Panc1 (cell line): ENCODE data around the gene SLCO2A1.

ENCODE experiments used
- POLR2AphosphoS5 ChIP-seq: IDR thresholded peaks from 2 replicates; pipeline ENCODE4 v1.6.1; 2012; ENCODE audit warnings: mild to moderate bottlenecking, low read depth, low read length, moderate library complexity
- TCF7L2 ChIP-seq: IDR thresholded peaks from 2 replicates; pipeline ENCODE4 v1.6.1; 2011; ENCODE audit warnings: mild to moderate bottlenecking, low read depth, low read length, inconsistent platforms
- TF ChIP-seq, protein P1 (sequence below): fragments of 450-650 bp; IDR thresholded peaks from 2 replicates; pipeline ENCODE4 v1.5.1; 2017; ENCODE audit warnings: mild to moderate bottlenecking
- TF ChIP-seq, protein P2 (sequence below), 2 experiments: IDR thresholded peaks; 2 replicates each; pipeline ENCODE4 v1.6.1; 2011 to 2012; ENCODE audit warnings: low read depth in 2 of 2, control low read depth in 1 of 2, low read length in 1 of 2, mild to moderate bottlenecking in 1 of 2, moderate library complexity in 1 of 2; ENCODE audit not compliant: insufficient read depth in 1 of 2

DNA sequence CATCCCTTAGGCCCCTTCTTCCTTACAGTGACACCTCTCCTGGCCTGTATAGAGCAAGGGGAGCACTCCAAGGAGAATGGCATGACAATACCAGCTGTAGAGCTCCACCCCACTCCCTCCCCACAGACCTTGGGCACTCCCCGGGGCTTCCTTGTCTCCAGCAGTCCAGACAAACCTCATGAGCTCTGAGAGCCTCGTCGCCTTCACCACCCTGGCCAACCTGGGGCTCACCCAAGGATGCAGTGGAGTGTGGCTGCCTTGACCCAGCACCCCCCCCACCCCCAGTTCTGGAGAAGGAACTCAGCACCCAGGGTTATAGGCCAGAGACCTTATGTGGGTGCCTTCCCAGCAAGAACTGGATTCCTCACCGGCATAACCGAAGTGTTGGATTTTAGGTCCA is 7.4 kb upstream of the SLCO2A1 start:
- TF ChIP-seq, protein P1, sequence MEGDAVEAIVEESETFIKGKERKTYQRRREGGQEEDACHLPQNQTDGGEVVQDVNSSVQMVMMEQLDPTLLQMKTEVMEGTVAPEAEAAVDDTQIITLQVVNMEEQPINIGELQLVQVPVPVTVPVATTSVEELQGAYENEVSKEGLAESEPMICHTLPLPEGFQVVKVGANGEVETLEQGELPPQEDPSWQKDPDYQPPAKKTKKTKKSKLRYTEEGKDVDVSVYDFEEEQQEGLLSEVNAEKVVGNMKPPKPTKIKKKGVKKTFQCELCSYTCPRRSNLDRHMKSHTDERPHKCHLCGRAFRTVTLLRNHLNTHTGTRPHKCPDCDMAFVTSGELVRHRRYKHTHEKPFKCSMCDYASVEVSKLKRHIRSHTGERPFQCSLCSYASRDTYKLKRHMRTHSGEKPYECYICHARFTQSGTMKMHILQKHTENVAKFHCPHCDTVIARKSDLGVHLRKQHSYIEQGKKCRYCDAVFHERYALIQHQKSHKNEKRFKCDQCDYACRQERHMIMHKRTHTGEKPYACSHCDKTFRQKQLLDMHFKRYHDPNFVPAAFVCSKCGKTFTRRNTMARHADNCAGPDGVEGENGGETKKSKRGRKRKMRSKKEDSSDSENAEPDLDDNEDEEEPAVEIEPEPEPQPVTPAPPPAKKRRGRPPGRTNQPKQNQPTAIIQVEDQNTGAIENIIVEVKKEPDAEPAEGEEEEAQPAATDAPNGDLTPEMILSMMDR = no peak
- TF ChIP-seq, protein P2, sequence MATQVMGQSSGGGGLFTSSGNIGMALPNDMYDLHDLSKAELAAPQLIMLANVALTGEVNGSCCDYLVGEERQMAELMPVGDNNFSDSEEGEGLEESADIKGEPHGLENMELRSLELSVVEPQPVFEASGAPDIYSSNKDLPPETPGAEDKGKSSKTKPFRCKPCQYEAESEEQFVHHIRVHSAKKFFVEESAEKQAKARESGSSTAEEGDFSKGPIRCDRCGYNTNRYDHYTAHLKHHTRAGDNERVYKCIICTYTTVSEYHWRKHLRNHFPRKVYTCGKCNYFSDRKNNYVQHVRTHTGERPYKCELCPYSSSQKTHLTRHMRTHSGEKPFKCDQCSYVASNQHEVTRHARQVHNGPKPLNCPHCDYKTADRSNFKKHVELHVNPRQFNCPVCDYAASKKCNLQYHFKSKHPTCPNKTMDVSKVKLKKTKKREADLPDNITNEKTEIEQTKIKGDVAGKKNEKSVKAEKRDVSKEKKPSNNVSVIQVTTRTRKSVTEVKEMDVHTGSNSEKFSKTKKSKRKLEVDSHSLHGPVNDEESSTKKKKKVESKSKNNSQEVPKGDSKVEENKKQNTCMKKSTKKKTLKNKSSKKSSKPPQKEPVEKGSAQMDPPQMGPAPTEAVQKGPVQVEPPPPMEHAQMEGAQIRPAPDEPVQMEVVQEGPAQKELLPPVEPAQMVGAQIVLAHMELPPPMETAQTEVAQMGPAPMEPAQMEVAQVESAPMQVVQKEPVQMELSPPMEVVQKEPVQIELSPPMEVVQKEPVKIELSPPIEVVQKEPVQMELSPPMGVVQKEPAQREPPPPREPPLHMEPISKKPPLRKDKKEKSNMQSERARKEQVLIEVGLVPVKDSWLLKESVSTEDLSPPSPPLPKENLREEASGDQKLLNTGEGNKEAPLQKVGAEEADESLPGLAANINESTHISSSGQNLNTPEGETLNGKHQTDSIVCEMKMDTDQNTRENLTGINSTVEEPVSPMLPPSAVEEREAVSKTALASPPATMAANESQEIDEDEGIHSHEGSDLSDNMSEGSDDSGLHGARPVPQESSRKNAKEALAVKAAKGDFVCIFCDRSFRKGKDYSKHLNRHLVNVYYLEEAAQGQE (IDR thresholded peaks at IDR 0.05; ENCODE audit: insufficient read depth in 1 of 2, low read depth in 2 of 2, low read length in 1 of 2) = no peak
- no peak for TF ChIP-seq POLR2AphosphoS5
- no peak for TF ChIP-seq TCF7L2
